Glutamatergic neuron (in vitro differentiated cells): ENCODE data around the gene LRRC47. TPM values are rescaled to one million over a fixed set of nuclear protein-coding genes. Genes with fewer than 3 reads are reported as not detected.

Experiments
- DNase-seq: peaks from one replicate; pipeline ENCODE4 v3.0.0; 2022
- H3K27ac Mint-ChIP-seq: one replicate; pipeline ENCODE4 v1.8.0; 2020; ENCODE audit warnings: mild to moderate bottlenecking, mixed read lengths, inconsistent platforms; ENCODE audit not compliant: unreplicated experiment
- H3K27me3 Mint-ChIP-seq: one replicate; pipeline ENCODE4 v1.8.0; 2020; ENCODE audit warnings: mild to moderate bottlenecking, moderate library complexity, mixed read lengths, inconsistent platforms; ENCODE audit not compliant: unreplicated experiment
- H3K36me3 Mint-ChIP-seq: one replicate; pipeline ENCODE4 v1.8.0; 2020; ENCODE audit warnings: mild to moderate bottlenecking, mixed read lengths, inconsistent platforms; ENCODE audit not compliant: unreplicated experiment
- H3K4me1 Mint-ChIP-seq: one replicate; pipeline ENCODE4 v1.8.0; 2020; ENCODE audit warnings: mild to moderate bottlenecking, low read depth, mixed read lengths, inconsistent platforms; ENCODE audit not compliant: unreplicated experiment
- H3K4me3 Mint-ChIP-seq: one replicate; pipeline ENCODE4 v1.8.0; 2020; ENCODE audit warnings: mild to moderate bottlenecking, mixed read lengths, inconsistent platforms; ENCODE audit not compliant: unreplicated experiment
- H3K9me3 Mint-ChIP-seq: one replicate; pipeline ENCODE4 v1.8.0; 2020; ENCODE audit warnings: mild to moderate bottlenecking, moderate library complexity, mixed read lengths, inconsistent platforms; ENCODE audit not compliant: unreplicated experiment
- long read RNA-seq: library from polyadenylated mRNA; unstranded; transcript quantifications from one replicate; pipeline ENCODE4 v2.0.0, GENCODE V29; 2020; ENCODE audit not compliant: unreplicated experiment
- total RNA-seq: library from RNA; stranded (reverse); fragmentation: NEBNext Ultra II Directional; extraction: Animal tissue kit (Norgen Biotek cat#: 25700); gene quantifications from one replicate; pipeline ENCODE4 v1.2.1, GENCODE V29; 2021; ENCODE audit not compliant: unreplicated experiment
- TF ChIP-seq, protein P1 (sequence below): fragments of 200-600 bp; sonication (generic); IDR thresholded peaks from one replicate; pipeline ENCODE4 v1.5.0; 2021; ENCODE audit not compliant: partially characterized antibody, unreplicated experiment

The LRRC47 gene
- 79.7 TPM for total RNA-seq
- long read RNA-seq, full-length matches to known transcripts: 49 of 56 reads
- long read RNA-seq, partial matches to known transcripts: 1 of 56 reads
- long read RNA-seq, other reads (novel, unspliced or antisense): 6 of 56 reads

DNA sequence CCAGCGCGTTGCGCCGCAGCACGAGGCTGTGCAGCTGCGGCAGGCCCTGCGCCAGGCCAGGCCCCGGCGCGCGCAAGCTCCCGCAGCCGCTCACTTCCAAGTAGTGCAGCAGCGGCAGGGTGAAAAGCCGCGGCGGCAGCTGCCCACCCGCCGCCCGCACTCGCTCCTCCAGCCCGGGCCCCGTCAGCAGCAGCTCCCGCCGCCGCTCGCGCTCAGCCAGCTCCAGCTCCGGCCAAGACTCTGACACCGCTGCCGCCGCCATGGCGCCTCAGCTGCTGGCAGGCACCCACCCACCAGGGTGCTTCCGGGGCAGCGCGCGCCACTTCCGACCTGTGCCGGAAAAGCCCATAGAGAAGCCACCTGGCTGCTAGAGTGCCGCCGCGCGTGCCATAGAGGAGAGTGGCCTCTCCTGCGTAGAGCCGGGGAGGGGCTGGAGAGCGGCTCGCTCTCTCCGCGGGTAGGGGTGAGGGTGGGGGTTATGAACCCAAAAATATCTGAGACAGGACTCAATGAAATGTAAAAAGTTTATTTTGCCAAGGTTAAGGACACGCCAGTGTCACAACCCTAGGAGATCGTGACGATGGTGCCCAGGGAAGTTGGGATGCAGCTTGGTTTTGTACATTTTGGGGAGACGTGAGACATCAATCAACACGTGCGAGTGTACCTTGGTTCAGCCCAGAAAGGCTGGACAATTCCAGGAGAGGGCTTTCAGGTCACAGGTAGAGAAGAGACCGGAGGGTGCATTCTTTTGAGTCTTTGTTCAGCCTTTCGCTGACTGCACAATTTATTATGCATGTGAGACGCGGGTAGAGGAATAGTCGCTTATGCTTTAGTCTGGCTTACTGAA is at the start of gene LRRC47:
TSS of gene LRRC47 (minus strand) at position 284 of the 847 bp plus-strand sequence. CDS start at position 262, 22 bp downstream.
- TF ChIP-seq, protein P1, sequence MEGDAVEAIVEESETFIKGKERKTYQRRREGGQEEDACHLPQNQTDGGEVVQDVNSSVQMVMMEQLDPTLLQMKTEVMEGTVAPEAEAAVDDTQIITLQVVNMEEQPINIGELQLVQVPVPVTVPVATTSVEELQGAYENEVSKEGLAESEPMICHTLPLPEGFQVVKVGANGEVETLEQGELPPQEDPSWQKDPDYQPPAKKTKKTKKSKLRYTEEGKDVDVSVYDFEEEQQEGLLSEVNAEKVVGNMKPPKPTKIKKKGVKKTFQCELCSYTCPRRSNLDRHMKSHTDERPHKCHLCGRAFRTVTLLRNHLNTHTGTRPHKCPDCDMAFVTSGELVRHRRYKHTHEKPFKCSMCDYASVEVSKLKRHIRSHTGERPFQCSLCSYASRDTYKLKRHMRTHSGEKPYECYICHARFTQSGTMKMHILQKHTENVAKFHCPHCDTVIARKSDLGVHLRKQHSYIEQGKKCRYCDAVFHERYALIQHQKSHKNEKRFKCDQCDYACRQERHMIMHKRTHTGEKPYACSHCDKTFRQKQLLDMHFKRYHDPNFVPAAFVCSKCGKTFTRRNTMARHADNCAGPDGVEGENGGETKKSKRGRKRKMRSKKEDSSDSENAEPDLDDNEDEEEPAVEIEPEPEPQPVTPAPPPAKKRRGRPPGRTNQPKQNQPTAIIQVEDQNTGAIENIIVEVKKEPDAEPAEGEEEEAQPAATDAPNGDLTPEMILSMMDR: no peak
- Mint-ChIP-seq H3K27ac (peak within 1 kb of the TSS; percentile 94), H3K4me3 (peak within 1 kb of the TSS; percentile 96), H3K4me1 (peaks cover 36% of the 10 kb centered on the region), H3K9me3 (peaks cover 23% of the 10 kb centered on the region), H3K27me3 (peaks cover 19% of the 10 kb centered on the region), H3K36me3 (peaks cover 4% of the 10 kb centered on the region)
- DNase-seq: peak; percentile 92

DNA sequence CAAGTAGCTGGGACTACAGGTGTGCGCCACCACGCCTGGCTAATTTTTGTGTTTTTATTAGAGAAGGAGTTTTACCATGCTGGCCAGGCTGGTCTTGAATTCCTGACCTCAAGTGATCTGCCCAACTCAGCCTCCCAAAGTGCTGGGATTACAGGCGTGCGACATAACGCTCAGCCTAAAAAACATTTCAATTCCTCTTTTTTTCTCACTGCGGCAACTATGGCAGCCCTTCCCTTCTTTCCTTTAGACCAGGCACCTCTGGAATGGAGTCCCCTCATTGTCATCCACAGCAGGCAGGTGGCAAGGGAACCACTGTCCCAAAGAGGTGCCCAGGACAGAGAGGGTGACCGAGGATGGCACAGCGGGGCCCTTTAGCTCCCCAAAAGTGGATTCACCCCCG is 46.6 kb upstream of the LRRC47 start:
- H3K36me3 Mint-ChIP-seq: peaks cover 21% of the 10 kb centered on the region
- H3K4me3 Mint-ChIP-seq: no peak overlapping the region
- peaks cover 4% of the 10 kb centered on the region for H3K27me3 Mint-ChIP-seq
- TF ChIP-seq, protein P1: no peak
- H3K4me1 Mint-ChIP-seq: no peaks in the 10 kb centered on the region
- no peak for DNase-seq
- H3K27ac Mint-ChIP-seq: no peak overlapping the region
- peaks cover 2% of the 10 kb centered on the region for H3K9me3 Mint-ChIP-seq

GRCh38 chr1:3841491-3841890 is 45.2 kb upstream of the LRRC47 start:
- DNase-seq: no peak
- TF ChIP-seq, protein P1: no peak
- H3K27me3 Mint-ChIP-seq: peaks cover 4% of the 10 kb centered on the region
- no peaks in the 10 kb centered on the region for H3K4me1 Mint-ChIP-seq
- no peak overlapping the region for H3K4me3 Mint-ChIP-seq
- no peak overlapping the region for H3K27ac Mint-ChIP-seq
- peaks cover 2% of the 10 kb centered on the region for H3K9me3 Mint-ChIP-seq
- peaks cover 27% of the 10 kb centered on the region for H3K36me3 Mint-ChIP-seq

- Mint-ChIP-seq H3K4me1 (no peaks in the 10 kb centered on the region), H3K27me3 (peaks cover 4% of the 10 kb centered on the region), H3K36me3 (peaks cover 34% of the 10 kb centered on the region), H3K27ac (no peak overlapping the region), H3K9me3 (peaks cover 2% of the 10 kb centered on the region), H3K4me3 (no peak overlapping the region)
- no peak for DNase-seq
- TF ChIP-seq, protein P1: no peak
Measured at GRCh38 chr1:3838788-3839187, 42.5 kb upstream of the LRRC47 start.

DNA sequence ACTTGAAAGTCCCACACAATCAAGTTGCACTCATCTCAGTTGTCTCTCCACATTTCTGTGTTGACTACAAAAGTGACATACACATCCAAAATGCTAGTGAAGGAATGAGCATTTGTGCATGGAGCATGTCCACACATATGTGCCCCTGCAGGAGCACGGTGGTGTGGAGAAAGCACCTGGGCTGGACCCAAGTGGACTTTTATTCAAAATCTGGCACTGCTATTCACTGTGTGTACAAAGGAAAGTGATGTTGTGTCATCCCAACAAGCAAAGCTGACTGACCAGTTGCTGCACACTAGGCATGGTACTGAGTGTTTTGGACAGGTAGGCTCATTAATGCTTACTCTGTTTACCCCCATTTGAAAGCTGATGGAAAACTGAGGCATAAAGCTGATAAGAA is 41.4 kb upstream of the LRRC47 start:
- H3K36me3 Mint-ChIP-seq: peaks cover 34% of the 10 kb centered on the region

More for the DNA sequence above, 41.4 kb upstream of the LRRC47 start:
- no peak for DNase-seq
- Mint-ChIP-seq H3K27me3 (peaks cover 4% of the 10 kb centered on the region), H3K27ac (no peak overlapping the region), H3K9me3 (peaks cover 2% of the 10 kb centered on the region), H3K4me1 (no peaks in the 10 kb centered on the region), H3K4me3 (no peak overlapping the region)
- TF ChIP-seq, protein P1: no peak
